Femur (tissue), 1 donor: ENCODE measurements around the gene PDLIM5.

Source experiments
- DNase-seq: peaks from one replicate; pipeline ENCODE4 v3.0.0-alpha.2; 2017

The PDLIM5 gene

GRCh38 chr4:94566420-94566819 is 114.7 kb downstream of the PDLIM5 start:
- DNase-seq, result no peak

DNA sequence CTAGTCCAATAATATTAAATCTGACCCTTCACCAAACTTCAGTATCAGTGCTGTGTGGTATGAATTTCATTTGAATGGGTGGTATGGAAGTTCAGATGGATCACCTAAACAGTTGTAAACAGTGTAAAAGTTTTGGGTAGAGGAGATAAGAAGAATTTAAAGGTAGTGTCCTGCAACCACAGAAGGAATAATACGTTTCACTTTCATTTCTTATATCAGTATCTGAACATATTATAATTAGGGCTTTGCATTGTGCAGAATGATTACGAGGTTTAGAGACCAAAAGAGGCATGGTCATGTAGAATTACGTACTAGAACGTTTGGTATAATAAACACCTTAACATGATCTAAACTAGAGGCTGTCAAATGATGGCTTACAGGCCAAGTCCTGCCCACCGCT is 116.1 kb downstream of the PDLIM5 start:
- DNase-seq, result no peak

DNA sequence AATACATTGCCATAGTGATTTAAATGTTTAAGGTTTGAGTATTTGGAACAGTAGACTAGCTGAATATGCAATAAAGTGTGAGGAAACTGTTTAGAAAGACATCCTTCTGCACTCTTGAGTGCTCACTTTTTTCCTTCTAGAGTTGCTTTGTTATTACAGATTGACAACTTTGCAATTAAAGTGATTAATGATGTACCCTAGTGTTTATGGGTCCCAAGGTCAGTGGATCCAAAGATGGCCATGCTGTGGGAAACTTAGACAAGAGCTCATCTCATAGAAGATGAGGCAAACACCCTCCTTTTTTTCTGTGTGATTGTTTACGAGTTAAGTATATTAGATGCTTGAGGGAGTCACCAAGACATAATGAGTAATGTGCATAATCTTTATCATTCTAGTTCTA is 118.8 kb downstream of the PDLIM5 start:
- no peak for DNase-seq

DNA sequence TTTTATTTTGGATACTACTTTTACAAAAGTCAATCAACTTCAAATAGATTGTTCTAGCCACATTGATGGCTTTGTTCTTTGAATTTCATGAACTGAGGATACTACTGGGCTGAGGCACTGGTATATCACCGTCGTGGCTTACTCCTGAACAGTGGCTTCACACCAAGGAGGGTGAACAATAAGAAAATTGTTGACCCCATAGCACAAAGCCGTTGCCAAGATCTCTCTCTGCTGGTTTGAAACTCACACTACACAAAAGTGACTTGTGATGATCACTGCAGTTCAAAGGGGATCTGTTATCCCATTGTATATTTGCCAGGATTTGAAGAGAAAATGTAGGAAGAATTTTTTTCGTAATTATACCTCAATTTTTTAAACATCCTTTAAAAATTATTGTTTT is 119.6 kb downstream of the PDLIM5 start:
- DNase-seq, result no peak

GRCh38 chr4:94571715-94572114 is 120.0 kb downstream of the PDLIM5 start:
- DNase-seq, result no peak

- DNase-seq, result no peak
These were observed 122.3 kb downstream of the PDLIM5 start for GRCh38 chr4:94574050-94574449.

DNA sequence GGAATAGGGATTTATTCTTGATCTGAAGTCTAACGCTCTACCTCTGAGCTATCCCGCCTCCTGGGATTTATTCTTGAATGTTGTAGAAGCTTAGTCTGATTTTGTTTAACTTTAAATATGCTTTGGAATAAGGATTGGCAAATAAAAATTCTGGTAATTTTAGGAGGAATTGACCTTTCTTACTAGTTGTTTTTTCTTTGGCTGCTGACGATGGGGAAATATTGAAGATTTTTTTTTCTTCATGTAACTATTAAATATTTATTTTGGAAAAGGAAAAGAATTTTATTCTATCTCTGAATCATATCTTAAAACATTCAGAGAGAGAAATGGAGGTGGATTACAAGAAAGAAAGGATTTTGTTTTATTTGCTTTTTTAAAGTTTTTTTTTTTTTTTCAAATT is 122.9 kb downstream of the PDLIM5 start:
- DNase-seq, result no peak

DNA sequence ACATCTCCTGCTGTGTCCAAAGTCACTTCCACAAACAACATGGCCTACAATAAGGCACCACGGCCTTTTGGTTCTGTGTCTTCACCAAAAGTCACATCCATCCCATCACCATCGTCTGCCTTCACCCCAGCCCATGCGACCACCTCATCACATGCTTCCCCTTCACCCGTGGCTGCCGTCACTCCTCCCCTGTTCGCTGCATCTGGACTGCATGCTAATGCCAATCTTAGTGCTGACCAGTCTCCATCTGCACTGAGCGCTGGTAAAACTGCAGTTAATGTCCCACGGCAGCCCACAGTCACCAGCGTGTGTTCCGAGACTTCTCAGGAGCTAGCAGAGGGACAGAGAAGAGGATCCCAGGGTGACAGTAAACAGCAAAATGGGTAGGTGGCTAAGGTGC is 123.9 kb downstream of the PDLIM5 start:
- no peak for DNase-seq

DNA sequence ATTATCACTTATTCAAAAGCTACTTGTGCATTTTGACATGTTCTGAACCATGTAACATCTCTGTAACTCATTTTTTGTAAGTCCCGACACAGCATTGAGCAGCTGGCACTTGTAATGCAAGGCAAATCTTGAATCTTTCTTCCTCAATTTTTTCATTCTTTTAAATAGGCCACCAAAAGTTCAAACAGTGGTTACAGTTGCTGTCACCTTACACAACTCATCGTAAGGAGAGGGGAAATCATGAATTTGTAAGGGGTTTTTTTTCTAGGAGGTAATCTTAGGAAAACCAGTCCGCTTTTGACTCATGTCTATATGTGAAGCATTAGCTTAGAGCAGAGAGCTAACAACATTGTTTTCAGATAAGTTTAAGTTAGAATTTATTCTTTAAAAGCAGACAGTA is 124.5 kb downstream of the PDLIM5 start:
- no peak for DNase-seq

- DNase-seq, result peak; percentile 68
These were observed 125.4 kb downstream of the PDLIM5 start for GRCh38 chr4:94577136-94577535.

DNA sequence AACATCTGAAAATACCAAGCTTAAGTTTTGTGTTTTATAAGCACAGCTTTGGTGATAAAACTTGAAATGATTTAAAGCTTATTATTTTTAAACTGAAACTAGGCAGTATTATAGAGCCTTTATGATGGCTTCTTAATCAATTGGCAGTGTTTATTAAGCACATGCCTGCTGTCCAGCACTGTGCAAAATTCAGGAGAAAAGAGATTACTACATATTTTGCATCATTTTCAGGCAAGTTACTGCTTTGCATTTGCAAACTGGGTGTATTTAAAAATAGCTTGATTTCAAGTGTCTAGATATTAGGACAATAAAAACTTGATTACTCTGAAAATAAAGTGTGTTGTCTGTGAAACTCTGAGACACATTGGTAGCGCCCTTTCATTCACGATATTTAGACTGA is 126.5 kb downstream of the PDLIM5 start:
- no peak for DNase-seq

DNA sequence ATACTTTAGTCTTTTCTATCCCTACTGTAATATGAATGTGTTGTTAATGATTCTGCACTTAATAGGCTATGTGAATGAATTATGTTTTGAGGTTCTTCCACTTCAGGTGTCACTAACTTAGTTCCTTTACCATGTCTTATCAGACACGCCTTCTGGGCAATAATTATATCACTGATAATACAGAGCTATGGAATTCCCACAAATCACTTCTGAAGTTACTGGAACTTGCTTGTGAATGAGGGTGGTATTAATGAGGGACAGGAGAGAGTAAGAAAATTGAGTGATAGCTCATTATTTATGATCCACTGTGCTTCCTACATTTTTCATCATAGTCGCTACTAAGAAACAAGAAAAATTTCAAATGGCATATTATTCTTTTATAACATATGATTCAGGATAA is 130.0 kb downstream of the PDLIM5 start:
- DNase-seq, result no peak

- no peak for DNase-seq
These were observed 130.8 kb downstream of the PDLIM5 start for GRCh38 chr4:94582517-94582916.

DNA sequence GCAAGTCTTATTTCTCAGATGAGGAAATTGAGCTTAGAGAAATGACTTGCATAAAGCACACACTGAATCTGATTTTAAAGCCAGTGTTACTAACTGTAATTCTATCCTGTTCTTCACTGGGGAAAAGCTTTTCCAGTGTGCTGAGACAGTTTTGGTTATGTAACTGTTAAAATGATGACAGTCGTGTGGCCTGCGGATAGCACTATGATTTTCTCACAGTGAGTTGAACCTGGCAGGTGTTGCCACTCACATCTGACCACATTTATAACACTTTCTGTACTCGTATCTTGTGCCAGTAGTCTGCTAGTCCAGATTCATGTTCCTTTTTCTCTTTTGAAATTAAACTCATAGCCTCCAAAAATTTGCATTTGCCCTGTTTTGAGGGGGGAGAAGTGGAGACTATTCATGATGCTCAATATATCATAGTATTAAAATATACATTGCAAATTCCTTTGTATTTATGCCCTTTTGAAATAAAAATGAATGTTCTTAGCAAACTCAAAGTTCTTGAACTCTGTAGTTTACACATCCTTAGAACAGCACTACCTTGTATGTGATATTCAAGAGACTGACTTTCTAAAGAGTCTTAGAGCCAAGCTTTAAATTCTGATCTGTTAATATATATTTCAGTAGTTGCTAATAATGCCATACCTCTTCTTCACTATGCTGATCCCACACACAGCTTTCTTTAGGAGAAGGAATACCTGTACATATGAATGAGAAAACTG is 132.3 kb downstream of the PDLIM5 start:
- DNase-seq, result no peak

DNA sequence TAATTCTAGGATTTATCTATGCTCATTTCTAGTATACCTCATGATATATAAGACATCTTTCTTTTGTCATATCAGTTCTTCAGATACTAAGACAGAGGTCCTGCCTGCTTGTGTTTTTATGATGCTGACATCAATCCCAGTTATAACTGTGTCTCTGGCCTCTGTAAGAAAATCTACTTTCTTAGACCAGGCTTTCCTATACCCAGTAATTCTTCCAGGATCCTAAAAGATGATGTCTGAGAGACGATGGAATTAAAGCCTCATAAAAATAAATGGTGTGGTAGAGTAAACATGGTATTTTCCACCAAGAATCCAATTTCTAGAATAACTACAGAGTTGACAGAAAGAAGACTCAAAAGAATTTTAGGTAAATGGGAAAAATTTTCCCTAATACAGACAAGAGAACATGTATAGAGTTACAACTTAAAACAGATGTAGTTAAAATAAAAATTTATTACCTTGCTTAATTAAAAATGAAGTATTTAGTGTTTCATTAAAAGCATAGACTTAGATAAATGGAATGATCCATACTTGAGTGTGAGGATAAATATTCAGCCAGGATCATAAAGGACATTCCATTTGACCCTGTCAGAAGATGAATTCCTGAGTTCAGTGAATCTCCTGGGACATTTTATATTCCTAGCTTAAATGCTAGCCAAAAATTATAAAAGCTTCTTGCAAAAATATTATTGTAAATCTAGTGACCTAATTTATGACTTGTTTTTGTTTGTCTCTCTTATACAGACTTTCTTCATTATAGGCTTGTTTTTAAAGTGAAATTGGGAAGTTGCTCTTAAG is 137.4 kb downstream of the PDLIM5 start:
- DNase-seq, result no peak

- DNase-seq, result no peak
These were observed 138.8 kb downstream of the PDLIM5 start for GRCh38 chr4:94590493-94590892.

GRCh38 chr4:94591289-94591688 is 139.5 kb downstream of the PDLIM5 start:
- no peak for DNase-seq

GRCh38 chr4:94595013-94595412 is 143.3 kb downstream of the PDLIM5 start:
- no peak for DNase-seq

DNA sequence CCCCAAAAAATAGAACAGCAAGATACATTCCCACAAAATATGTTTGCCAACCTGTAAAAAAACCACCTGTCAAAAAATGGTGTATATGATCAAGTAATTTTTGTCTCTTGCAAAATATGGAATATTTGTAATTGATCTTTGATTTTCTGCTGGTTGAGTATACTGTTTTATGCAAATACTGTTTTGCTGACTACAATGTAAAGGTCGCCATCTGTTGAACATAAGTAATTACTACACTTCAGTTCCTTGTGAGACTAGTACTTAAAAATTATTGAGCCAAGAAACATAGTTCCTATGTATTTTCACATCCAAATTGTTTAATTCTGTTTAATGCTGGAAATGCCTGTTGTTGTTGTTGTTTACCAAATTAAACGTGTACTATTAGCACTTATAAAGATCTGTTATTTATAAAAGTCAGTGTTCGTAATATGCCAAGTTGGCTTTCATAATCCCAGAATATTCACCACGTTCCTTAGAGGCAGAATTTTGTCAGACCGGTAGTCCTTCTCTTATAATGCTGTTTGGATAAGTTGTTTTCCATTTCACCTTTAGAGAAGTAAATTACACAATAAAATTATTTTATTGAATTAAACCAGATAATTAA is 144.2 kb downstream of the PDLIM5 start:
- DNase-seq, result no peak

- no peak for DNase-seq
These were observed 147.0 kb downstream of the PDLIM5 start for GRCh38 chr4:94598758-94599157.

- DNase-seq, result no peak
These were observed 151.5 kb downstream of the PDLIM5 start for GRCh38 chr4:94603170-94603747.

- DNase-seq, result no peak
These were observed 153.6 kb downstream of the PDLIM5 start for GRCh38 chr4:94605241-94605805.

DNA sequence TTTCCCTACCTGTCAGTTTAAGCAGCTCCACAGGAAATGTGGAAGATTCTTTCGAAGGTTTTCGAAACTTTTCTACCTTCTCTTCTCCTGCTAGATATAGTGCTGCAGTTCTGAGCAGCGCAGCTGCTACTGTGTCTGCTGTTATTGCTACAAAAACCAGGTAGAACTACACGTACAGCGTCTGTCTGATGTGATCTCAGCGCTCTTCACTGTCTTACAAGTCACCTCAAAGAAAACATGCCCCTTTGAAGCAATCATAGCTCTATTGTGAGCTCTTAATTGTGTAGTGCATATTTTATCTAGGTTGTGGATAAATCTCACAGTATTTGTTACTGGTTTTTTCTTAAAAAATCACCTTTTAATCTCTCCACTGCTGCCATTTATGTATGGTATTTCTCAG is 158.4 kb downstream of the PDLIM5 start:
- DNase-seq, result no peak
